EL (cell line): Measurements from ENCODE around the gene POU6F2.
A peak's percentile ranks its signal among the peaks of the same experiment; 100 is the strongest.

Experiments
- DNase-seq: peaks from one replicate; pipeline ENCODE4 v3.0.0-alpha.2; 2016

The POU6F2 gene

GRCh38 chr7:39464350-39465054, 486.8 kb downstream of the POU6F2 start:
- DNase-seq = no peak

- DNase-seq = peak; percentile 45
Observed at GRCh38 chr7:39465055-39465929, 487.6 kb downstream of the POU6F2 start.

GRCh38 chr7:39468261-39468660, 490.6 kb downstream of the POU6F2 start:
- no peak for DNase-seq

GRCh38 chr7:39468808-39469374, 491.2 kb downstream of the POU6F2 start:
- no peak for DNase-seq

- no peak for DNase-seq
Observed at GRCh38 chr7:39480901-39481300, 503.2 kb downstream of the POU6F2 start.

GRCh38 chr7:39488467-39489393, 511.0 kb downstream of the POU6F2 start:
- no peak for DNase-seq

- DNase-seq = no peak
Observed at GRCh38 chr7:39490296-39490695, 512.6 kb downstream of the POU6F2 start.

- no peak for DNase-seq
Observed at GRCh38 chr7:39493934-39494333, 516.2 kb downstream of the POU6F2 start.

- DNase-seq = no peak
Observed at GRCh38 chr7:39501358-39501757, 523.6 kb downstream of the POU6F2 start.

GRCh38 chr7:39504963-39505362, 527.3 kb downstream of the POU6F2 start:
- peak; percentile 84 for DNase-seq

GRCh38 chr7:39507866-39508551, 530.3 kb downstream of the POU6F2 start:
- DNase-seq = no peak

- no peak for DNase-seq
Observed at GRCh38 chr7:39509436-39509835, 531.7 kb downstream of the POU6F2 start.

GRCh38 chr7:39509912-39510311, 532.2 kb downstream of the POU6F2 start:
- no peak for DNase-seq

- DNase-seq = peak; percentile 64
Observed at GRCh38 chr7:39510864-39511354, 533.2 kb downstream of the POU6F2 start.

- DNase-seq = no peak
Observed at GRCh38 chr7:39515534-39516228, 538.0 kb downstream of the POU6F2 start.

GRCh38 chr7:39516498-39516897, 538.8 kb downstream of the POU6F2 start:
- no peak for DNase-seq

GRCh38 chr7:39517240-39517639, 539.5 kb downstream of the POU6F2 start:
- no peak for DNase-seq
